GM23338 (cell line): ENCODE data around the gene IFTAP. TPM values are rescaled to one million over a fixed set of nuclear protein-coding genes. Genes with fewer than 3 reads are reported as not detected.

Experiments used
- ATAC-seq: fragments of 200-7000 bp; cut with Tn5 transposase; 3 replicates; pipeline ENCODE4 v1.9.1; 2020
- DNase-seq: peaks from one replicate; pipeline ENCODE4 v3.0.0-alpha.2; 2015; ENCODE audit warnings: low spot score
- H2AFZ ChIP-seq: fragments of 200-600 bp; sonication (generic); 2 replicates; pipeline ENCODE4 v1.8.0; 2016; ENCODE audit warnings: antibody characterized with exemption, mild to moderate bottlenecking, moderate library complexity
- H3F3A ChIP-seq: fragments of 200-600 bp; sonication (generic); replicated peaks from 2 replicates; pipeline ENCODE4 v1.8.0; 2017; ENCODE audit warnings: antibody characterized with exemption, mixed run types, low read depth
- H3K27ac ChIP-seq: fragments of 200-600 bp; sonication (generic); 2 replicates; pipeline ENCODE4 v1.6.1; 2016; ENCODE audit warnings: low read depth
- H3K27me3 ChIP-seq: fragments of 200-600 bp; sonication (generic); 2 replicates; pipeline ENCODE4 v1.8.0; 2016; ENCODE audit warnings: mild to moderate bottlenecking, mixed run types, moderate library complexity; ENCODE audit not compliant: insufficient read depth
- H3K36me3 ChIP-seq: fragments of 200-600 bp; sonication (generic); 2 replicates; pipeline ENCODE4 v1.8.0; 2016; ENCODE audit warnings: mild to moderate bottlenecking; ENCODE audit not compliant: insufficient read depth
- H3K4me1 ChIP-seq: fragments of 200-600 bp; sonication (generic); 2 replicates; pipeline ENCODE4 v1.8.0; 2016; ENCODE audit warnings: mild to moderate bottlenecking, moderate library complexity; ENCODE audit not compliant: insufficient read depth
- H3K4me2 ChIP-seq: fragments of 200-600 bp; sonication (generic); 2 replicates; pipeline ENCODE4 v1.7.1; 2017; ENCODE audit warnings: mixed run types
- H3K4me3 ChIP-seq: fragments of 200-600 bp; sonication (generic); 2 replicates; pipeline ENCODE4 v1.6.1; 2016; ENCODE audit warnings: mixed run types
- H3K79me2 ChIP-seq: fragments of 200-600 bp; sonication (generic); replicated peaks from 2 replicates; pipeline ENCODE4 v1.8.0; 2017; ENCODE audit warnings: mild to moderate bottlenecking; ENCODE audit not compliant: insufficient read depth
- H3K9me2 ChIP-seq: fragments of 200-600 bp; sonication (generic); 2 replicates; pipeline ENCODE4 v1.8.0; 2017; ENCODE audit not compliant: insufficient read depth
- H4K20me1 ChIP-seq: fragments of 200-600 bp; sonication (generic); replicated peaks from 2 replicates; pipeline ENCODE4 v1.8.0; 2017; ENCODE audit warnings: mild to moderate bottlenecking; ENCODE audit not compliant: insufficient read depth
- H3K27ac Mint-ChIP-seq: 2 replicates; pipeline ENCODE4 v1.8.0; 2020; ENCODE audit warnings: inconsistent platforms, mild to moderate bottlenecking, moderate library complexity, mixed read lengths
- H3K27me3 Mint-ChIP-seq: 3 replicates; pipeline ENCODE4 v1.8.0; 2022; ENCODE audit warnings: low read depth, mild to moderate bottlenecking, moderate library complexity, mixed read lengths, inconsistent platforms; ENCODE audit not compliant: insufficient read depth, poor library complexity
- H3K36me3 Mint-ChIP-seq: 3 replicates; pipeline ENCODE4 v1.8.0; 2021; ENCODE audit warnings: low read depth, mild to moderate bottlenecking, inconsistent platforms, moderate library complexity, mixed read lengths
- H3K4me1 Mint-ChIP-seq: 3 replicates; pipeline ENCODE4 v1.8.0; 2020; ENCODE audit warnings: mild to moderate bottlenecking, inconsistent platforms, mixed read lengths
- H3K4me3 Mint-ChIP-seq: 3 replicates; pipeline ENCODE4 v1.8.0; 2021; ENCODE audit warnings: moderate library complexity, mild to moderate bottlenecking, inconsistent platforms, mixed read lengths
- H3K9me3 Mint-ChIP-seq: 3 replicates; pipeline ENCODE4 v1.8.0; 2020; ENCODE audit warnings: moderate library complexity, mild to moderate bottlenecking, inconsistent platforms, mixed read lengths
- CREB1 ChIP-seq: fragments of 250-450 bp; sonication (Bioruptor Pico); IDR thresholded peaks from 2 replicates; pipeline ENCODE4 v1.5.0; 2020; ENCODE audit warnings: low read depth, mild to moderate bottlenecking, moderate library complexity
- ETS1 ChIP-seq: IDR thresholded peaks from 2 replicates; pipeline ENCODE4 v1.6.1; 2016; ENCODE audit warnings: antibody characterized with exemption
- EZH2 ChIP-seq: fragments of 200-600 bp; sonication (generic); IDR thresholded peaks from one replicate; pipeline ENCODE4 v1.8.0; 2017; ENCODE audit warnings: antibody characterized with exemption, mild to moderate bottlenecking, low read depth; ENCODE audit not compliant: unreplicated experiment
- EZH2phosphoT487 ChIP-seq: fragments of 200-600 bp; sonication (generic); IDR thresholded peaks from one replicate; pipeline ENCODE4 v1.8.1; 2018; ENCODE audit warnings: antibody characterized with exemption; ENCODE audit not compliant: unreplicated experiment
- JUNB ChIP-seq: IDR thresholded peaks from one replicate; pipeline ENCODE4 v1.6.1; 2016; ENCODE audit warnings: antibody characterized with exemption; ENCODE audit not compliant: unreplicated experiment
- NANOG ChIP-seq: IDR thresholded peaks from 2 replicates; pipeline ENCODE4 v1.6.1; 2016; ENCODE audit warnings: antibody characterized with exemption, borderline replicate concordance
- POLR2AphosphoS5 ChIP-seq: IDR thresholded peaks from 2 replicates; pipeline ENCODE4 v1.6.1; 2016; ENCODE audit warnings: antibody characterized with exemption, low read depth
- STAT1 ChIP-seq: IDR thresholded peaks from one replicate; pipeline ENCODE4 v1.6.1; 2016; ENCODE audit warnings: antibody characterized with exemption; ENCODE audit not compliant: unreplicated experiment
- ZNF114 ChIP-seq: fragments of 250-450 bp; sonication (Bioruptor Pico); IDR thresholded peaks from 2 replicates; pipeline ENCODE4 v1.5.0; 2020; ENCODE audit warnings: mild to moderate bottlenecking, moderate library complexity
- ZNF331 ChIP-seq: fragments of 250-450 bp; sonication (Bioruptor Pico); IDR thresholded peaks from 2 replicates; pipeline ENCODE4 v1.5.0; 2020; ENCODE audit warnings: low read depth, mild to moderate bottlenecking, moderate library complexity
- polyA plus RNA-seq: library from polyadenylated mRNA; unstranded; fragments of >200 nt; fragmentation: Nextera tagmentation; extraction: Ambion mirVana; gene quantifications from 2 replicates; pipeline ENCODE4 v1.2.1, GENCODE V29; 2016
- total RNA-seq: library from RNA; depleted of rRNA; stranded (reverse); fragments of >200 nt; shearing (Covaris generic); gene quantifications from 2 replicates; pipeline ENCODE4 v1.2.3, GENCODE V29; 2014
- TF ChIP-seq, protein P1 (sequence below), 2 experiments: fragments of 200-600 bp in 1 of 2; sonication (generic) in 1 of 2; conservative IDR thresholded peaks; 2 replicates each; pipeline versions ENCODE4 v1.5.1 to v1.6.1; 2016 to 2017; ENCODE audit warnings: antibody characterized with exemption in 2 of 2, low read depth in 2 of 2, mild to moderate bottlenecking in 2 of 2, moderate library complexity in 1 of 2
- TF ChIP-seq, protein P2 (sequence below): IDR thresholded peaks from one replicate; pipeline ENCODE4 v1.6.1; 2018; ENCODE audit warnings: antibody characterized with exemption; ENCODE audit not compliant: unreplicated experiment

IFTAP gene
- total and polyA plus RNA-seq, 2 experiments from 2014 or later: 17.1 to 39.1 TPM

GRCh38 chr11:36577373-36577772, 16.9 kb upstream of the IFTAP start (continued):
- TF ChIP-seq ZNF331: no peak
- TF ChIP-seq EZH2: no peak
- TF ChIP-seq, protein P1, sequence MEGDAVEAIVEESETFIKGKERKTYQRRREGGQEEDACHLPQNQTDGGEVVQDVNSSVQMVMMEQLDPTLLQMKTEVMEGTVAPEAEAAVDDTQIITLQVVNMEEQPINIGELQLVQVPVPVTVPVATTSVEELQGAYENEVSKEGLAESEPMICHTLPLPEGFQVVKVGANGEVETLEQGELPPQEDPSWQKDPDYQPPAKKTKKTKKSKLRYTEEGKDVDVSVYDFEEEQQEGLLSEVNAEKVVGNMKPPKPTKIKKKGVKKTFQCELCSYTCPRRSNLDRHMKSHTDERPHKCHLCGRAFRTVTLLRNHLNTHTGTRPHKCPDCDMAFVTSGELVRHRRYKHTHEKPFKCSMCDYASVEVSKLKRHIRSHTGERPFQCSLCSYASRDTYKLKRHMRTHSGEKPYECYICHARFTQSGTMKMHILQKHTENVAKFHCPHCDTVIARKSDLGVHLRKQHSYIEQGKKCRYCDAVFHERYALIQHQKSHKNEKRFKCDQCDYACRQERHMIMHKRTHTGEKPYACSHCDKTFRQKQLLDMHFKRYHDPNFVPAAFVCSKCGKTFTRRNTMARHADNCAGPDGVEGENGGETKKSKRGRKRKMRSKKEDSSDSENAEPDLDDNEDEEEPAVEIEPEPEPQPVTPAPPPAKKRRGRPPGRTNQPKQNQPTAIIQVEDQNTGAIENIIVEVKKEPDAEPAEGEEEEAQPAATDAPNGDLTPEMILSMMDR (conservative IDR thresholded peaks at IDR 0.05; ENCODE audit: low read depth in 2 of 2): no peak
- no peak for TF ChIP-seq CREB1 (CRISPR knock-in tag)
- no peak for TF ChIP-seq NANOG

GRCh38 chr11:36577859-36578258, 16.4 kb upstream of the IFTAP start:
- H3F3A ChIP-seq: no peaks in the 10 kb centered on the region
- H3K9me2 ChIP-seq: no peaks in the 10 kb centered on the region
- Mint-ChIP-seq H3K4me1 (no peaks in the 10 kb centered on the region), H3K9me3 (peaks cover 22% of the 10 kb centered on the region), H3K27me3 (peaks cover 3% of the 10 kb centered on the region), H3K27ac (no peak overlapping the region), H3K36me3 (peaks cover 15% of the 10 kb centered on the region), H3K4me3 (no peak overlapping the region)
- no peaks in the 10 kb centered on the region for H4K20me1 ChIP-seq
- H3K27ac ChIP-seq: no peak overlapping the region
- H3K79me2 ChIP-seq: no peaks in the 10 kb centered on the region
- ATAC-seq: no peak
- no peaks in the 10 kb centered on the region for H3K27me3 ChIP-seq
- DNase-seq: no peak
- H3K4me2 ChIP-seq: no peak overlapping the region
- no peak overlapping the region for H2AFZ ChIP-seq
- peaks cover 5% of the 10 kb centered on the region; the same call in 1 of the 2 replicates for H3K36me3 ChIP-seq
- H3K4me1 ChIP-seq: no peaks in the 10 kb centered on the region
- no peak overlapping the region for H3K4me3 ChIP-seq
- TF ChIP-seq ZNF114: no peak
- TF ChIP-seq EZH2: no peak
- no peak for TF ChIP-seq NANOG
- TF ChIP-seq ZNF331: no peak
- TF ChIP-seq, protein P2, sequence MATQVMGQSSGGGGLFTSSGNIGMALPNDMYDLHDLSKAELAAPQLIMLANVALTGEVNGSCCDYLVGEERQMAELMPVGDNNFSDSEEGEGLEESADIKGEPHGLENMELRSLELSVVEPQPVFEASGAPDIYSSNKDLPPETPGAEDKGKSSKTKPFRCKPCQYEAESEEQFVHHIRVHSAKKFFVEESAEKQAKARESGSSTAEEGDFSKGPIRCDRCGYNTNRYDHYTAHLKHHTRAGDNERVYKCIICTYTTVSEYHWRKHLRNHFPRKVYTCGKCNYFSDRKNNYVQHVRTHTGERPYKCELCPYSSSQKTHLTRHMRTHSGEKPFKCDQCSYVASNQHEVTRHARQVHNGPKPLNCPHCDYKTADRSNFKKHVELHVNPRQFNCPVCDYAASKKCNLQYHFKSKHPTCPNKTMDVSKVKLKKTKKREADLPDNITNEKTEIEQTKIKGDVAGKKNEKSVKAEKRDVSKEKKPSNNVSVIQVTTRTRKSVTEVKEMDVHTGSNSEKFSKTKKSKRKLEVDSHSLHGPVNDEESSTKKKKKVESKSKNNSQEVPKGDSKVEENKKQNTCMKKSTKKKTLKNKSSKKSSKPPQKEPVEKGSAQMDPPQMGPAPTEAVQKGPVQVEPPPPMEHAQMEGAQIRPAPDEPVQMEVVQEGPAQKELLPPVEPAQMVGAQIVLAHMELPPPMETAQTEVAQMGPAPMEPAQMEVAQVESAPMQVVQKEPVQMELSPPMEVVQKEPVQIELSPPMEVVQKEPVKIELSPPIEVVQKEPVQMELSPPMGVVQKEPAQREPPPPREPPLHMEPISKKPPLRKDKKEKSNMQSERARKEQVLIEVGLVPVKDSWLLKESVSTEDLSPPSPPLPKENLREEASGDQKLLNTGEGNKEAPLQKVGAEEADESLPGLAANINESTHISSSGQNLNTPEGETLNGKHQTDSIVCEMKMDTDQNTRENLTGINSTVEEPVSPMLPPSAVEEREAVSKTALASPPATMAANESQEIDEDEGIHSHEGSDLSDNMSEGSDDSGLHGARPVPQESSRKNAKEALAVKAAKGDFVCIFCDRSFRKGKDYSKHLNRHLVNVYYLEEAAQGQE: no peak
- no peak for TF ChIP-seq STAT1
- TF ChIP-seq POLR2AphosphoS5: no peak
- TF ChIP-seq, protein P1 (conservative IDR thresholded peaks at IDR 0.05; ENCODE audit: low read depth in 2 of 2): no peak
- TF ChIP-seq EZH2phosphoT487: no peak
- no peak for TF ChIP-seq ETS1
- TF ChIP-seq JUNB: no peak
